Activated naive CD8-positive, alpha-beta T cell treated with anti-CD3 and anti-CD28 coated beads, Interleukin-2, amount 10 ng/mL, durations not matched to agents 7 days and 5 days (primary cell): ENCODE results near the gene CMC4. TPM values are rescaled to one million over a fixed set of nuclear protein-coding genes. Genes with fewer than 3 reads are reported as not detected.

Experiments
- total RNA-seq, 2 experiments: library from RNA; stranded (reverse); gene quantifications; one replicate each; pipeline ENCODE4 v1.2.3, GENCODE V29; 2021

Gene CMC4
- total RNA-seq, 2 experiments from 2014 or later = 6.7 to 7.5 TPM

Other genes starting within 250 kb of the CMC4 start
- 1 to 10 TPM in 1 of 2 experiments, not detected in 1; 1.6 TPM for gene SMIM9, start 236.5 kb downstream of the CMC4 start, total RNA-seq
- 10 to 100 TPM; 47.9 to 50.5 TPM for gene F8A1, start 184.8 kb downstream of the CMC4 start, total RNA-seq
- gene F8, start 48.4 kb downstream of the CMC4 start, total RNA-seq = 1 to 10 TPM; 6.8 to 7.8 TPM
- 10 to 100 TPM; 44.3 to 47.4 TPM for gene FUNDC2, start 44.3 kb downstream of the CMC4 start, total RNA-seq
- 10 to 100 TPM; 24.5 TPM for gene MTCP1, start within 50 bp of the CMC4 start, total RNA-seq
- 10 to 100 TPM; 25.0 to 26.0 TPM for gene BRCC3, start 372 bp upstream of the CMC4 start, total RNA-seq
- gene VBP1, start 145.3 kb upstream of the CMC4 start, total RNA-seq = 10 to 100 TPM; 44.7 to 49.2 TPM
- gene RAB39B, start 193.4 kb upstream of the CMC4 start, total RNA-seq = 1 to 10 TPM; 9.4 to 9.8 TPM